ENCODE measurements around the gene RAPGEF2.

- no peak for TF ChIP-seq EZH2 (IDR thresholded peaks at IDR 0.05; ENCODE audit: low read length, unreplicated experiment)
- TF ChIP-seq, protein P1, sequence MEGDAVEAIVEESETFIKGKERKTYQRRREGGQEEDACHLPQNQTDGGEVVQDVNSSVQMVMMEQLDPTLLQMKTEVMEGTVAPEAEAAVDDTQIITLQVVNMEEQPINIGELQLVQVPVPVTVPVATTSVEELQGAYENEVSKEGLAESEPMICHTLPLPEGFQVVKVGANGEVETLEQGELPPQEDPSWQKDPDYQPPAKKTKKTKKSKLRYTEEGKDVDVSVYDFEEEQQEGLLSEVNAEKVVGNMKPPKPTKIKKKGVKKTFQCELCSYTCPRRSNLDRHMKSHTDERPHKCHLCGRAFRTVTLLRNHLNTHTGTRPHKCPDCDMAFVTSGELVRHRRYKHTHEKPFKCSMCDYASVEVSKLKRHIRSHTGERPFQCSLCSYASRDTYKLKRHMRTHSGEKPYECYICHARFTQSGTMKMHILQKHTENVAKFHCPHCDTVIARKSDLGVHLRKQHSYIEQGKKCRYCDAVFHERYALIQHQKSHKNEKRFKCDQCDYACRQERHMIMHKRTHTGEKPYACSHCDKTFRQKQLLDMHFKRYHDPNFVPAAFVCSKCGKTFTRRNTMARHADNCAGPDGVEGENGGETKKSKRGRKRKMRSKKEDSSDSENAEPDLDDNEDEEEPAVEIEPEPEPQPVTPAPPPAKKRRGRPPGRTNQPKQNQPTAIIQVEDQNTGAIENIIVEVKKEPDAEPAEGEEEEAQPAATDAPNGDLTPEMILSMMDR (conservative IDR thresholded peaks at IDR 0.05; ENCODE audit: low read depth, low read length): no peak
These were observed 109.9 kb downstream of the RAPGEF2 start for GRCh38 chr4:159212675-159213293.
